Embryonic facial prominence (tissue), 1 donor: Measurements from ENCODE around the gene MCMBP.

ENCODE experiments used
- DNase-seq: peaks from one replicate; pipeline ENCODE4 v3.0.0-alpha.2; 2016; ENCODE audit errors: extremely low spot score

The MCMBP gene

DNA sequence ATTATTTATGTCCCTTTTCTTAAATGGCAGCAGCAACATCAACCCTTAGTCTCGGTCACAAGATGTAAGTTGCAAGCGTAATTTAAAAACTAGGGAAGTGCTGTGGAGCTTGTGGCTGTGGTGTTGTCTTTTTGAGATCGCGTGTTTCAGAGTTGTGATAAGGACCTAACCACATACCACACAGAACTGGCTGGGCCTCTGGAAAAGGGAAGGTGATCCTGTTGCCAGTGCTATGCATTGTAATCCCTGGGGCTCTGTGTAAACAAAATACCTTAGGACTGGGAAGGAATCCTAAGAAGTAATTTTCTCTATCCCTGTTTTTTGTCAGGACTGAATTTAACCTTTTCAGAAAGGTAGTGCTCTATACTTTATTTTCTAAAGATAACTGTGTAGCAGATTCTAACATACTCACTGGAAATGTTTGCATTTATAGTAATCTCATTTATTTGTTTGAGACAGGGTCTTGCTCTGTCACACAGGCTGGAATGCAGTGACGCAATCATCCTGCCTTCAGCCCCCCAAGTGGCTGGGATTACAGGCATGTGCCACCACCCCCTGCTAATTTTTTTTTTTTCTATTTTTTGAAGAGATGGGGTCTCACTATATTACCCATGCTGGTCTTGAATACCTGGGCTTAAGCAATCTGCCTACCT lies 86.4 kb downstream of the MCMBP start:
- no peak for DNase-seq

GRCh38 chr10:119784340-119785067 lies 88.1 kb downstream of the MCMBP start:
- no peak for DNase-seq

- DNase-seq: no peak
These were observed 89.0 kb downstream of the MCMBP start for GRCh38 chr10:119783665-119784027.

GRCh38 chr10:119782981-119783664 lies 89.5 kb downstream of the MCMBP start:
- no peak for DNase-seq

DNA sequence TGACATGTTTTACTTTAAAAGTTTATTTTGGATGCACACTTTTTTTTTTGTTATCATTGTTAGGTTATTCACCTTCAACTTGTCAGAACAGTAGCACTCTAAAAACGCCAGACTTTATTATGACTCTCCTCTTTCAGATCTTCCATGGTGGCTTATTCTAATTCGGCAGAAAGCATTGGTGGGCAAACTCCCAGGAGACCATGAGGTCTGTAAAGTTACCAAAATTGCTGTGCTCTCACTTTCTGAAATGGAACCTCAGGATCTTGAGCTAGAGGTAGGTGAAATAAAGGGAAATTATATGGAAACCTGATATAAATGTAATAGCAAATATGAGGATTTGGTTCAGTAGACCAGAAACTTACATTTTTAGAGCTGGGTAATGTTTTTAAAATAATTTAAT lies 91.1 kb downstream of the MCMBP start:
- DNase-seq: no peak

DNA sequence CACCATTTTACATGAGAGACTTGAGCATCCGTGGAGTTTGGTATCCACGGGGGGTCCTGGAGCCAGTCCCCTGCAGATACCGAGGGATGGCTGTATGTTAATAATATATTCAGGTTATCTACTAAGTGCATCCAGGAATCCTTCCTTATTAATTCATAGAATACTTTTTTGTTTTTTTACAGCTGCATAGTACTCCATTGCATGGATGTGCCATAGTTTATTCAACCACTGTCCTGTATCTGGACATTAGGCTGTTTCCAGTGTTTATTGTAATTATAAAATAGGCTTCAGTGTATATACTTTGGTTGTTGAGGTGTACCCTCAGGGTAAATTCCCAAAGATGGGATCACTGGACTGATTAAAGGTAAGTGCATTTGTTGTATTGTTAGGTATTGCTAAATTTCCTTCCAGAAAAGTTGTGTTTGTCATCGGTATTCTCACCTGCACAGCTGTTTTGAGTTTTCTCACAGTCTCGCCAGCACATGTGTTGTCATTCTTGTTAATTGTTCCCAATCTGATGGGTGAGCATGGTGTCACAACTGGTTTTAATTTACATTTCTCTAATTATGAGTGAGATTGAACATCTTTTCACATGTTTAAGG lies 91.7 kb downstream of the MCMBP start:
- no peak for DNase-seq
